T47D (cell line): ENCODE measurements around the gene BRMS1L.
A peak's percentile ranks its signal among the peaks of the same experiment; 100 is the strongest.
"Not testable (repeated sequence)": the region's sequence is repeated elsewhere in the genome, so short reads cannot be mapped to it uniquely, and the experiment has no call there.

Source experiments
- DNase-seq, 2 experiments: peaks; one replicate each; pipeline versions ENCODE4 v3.0.0 to v3.0.0-alpha.2; 2011 to 2012; ENCODE audit warnings: low read depth in 1 of 2, low spot score in 1 of 2
- JUND ChIP-seq: IDR thresholded peaks from 2 replicates; pipeline ENCODE4 v1.6.1; 2012; ENCODE audit warnings: low read depth
- in situ Hi-C: cut with HindIII; loops from 2 replicates; pipeline ENCODE4 v1.10.0; 2016; ENCODE audit warnings: low sequenced_read_pairs, low pct_unique_long_range_greater_than_20kb

Gene BRMS1L

DNA sequence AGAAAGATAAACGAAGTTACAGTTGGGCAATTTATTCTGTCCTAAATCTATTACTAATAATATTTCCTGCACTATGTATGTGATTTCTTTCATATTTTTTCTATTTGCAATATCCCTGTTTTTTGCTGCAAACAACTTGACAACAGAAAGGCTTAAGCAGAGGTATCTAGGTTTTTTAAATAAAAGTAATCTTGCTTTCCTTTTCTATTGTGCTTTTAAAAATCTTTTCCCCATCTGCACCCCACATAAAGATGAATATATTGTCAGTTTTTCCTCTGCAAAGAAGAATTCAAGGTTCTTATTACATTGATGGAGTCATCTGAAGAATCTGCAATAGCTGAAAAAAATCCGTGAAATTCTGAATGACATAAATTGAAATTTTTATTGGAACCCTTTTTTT is 16.5 kb upstream of the BRMS1L start:
- TF ChIP-seq JUND = no peak
- in situ Hi-C loops = no loop called here

DNA sequence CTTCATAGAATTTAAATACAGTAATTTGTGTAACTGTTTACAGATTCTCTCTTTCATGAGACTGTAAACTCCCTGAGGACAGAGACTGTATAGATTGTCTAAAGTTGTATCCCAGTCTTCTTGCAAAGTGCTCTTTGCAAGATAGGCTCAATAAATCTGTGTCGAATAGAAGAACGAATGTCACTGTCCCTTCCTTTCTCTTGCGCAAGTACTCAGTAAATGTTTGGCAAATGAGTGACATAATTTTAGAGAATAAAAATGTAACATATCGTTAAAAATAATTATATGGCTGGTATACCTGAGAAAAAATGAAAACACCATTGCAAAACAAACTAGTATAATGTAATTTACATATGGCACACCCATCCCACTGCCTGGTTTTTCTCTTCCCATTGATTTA is 15.2 kb upstream of the BRMS1L start:
- no peak for DNase-seq
- no peak for TF ChIP-seq JUND
- in situ Hi-C loops = no loop called here

More for the DNA sequence above, 16.5 kb upstream of the BRMS1L start:
- DNase-seq = no peak

DNA sequence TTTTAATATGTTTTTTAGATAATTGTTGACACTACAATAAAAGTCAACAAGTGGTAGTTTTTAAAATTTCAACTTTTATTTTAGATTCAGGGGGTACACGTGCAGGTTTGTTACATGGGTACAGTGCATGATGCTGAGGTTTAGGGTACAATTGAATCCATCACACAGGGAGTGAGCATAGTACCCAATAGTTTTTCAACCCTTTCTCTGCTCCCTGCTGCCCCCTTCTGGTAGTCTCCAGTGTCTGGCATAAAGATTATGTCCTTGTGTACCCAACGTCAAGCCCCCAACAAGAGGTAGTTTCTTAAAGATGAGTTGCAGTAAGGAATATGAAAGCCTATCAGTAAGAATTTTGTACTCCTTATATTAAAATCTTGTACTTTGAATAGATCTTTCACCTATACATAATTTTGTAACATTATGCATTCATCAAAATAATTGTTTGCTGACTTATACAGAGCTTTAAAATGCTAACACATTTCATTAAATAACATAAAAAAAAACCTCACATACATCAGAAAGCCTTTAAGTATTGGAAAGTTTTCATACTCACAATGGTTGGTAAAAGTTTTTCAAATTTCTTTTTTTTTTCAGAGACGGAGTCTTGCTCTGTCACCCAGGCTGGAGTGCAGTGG is 11.7 kb upstream of the BRMS1L start:
- peak in 1 of 2 experiments; percentile 81 for DNase-seq
- TF ChIP-seq JUND = no peak
- in situ Hi-C loops = no loop called here

DNA sequence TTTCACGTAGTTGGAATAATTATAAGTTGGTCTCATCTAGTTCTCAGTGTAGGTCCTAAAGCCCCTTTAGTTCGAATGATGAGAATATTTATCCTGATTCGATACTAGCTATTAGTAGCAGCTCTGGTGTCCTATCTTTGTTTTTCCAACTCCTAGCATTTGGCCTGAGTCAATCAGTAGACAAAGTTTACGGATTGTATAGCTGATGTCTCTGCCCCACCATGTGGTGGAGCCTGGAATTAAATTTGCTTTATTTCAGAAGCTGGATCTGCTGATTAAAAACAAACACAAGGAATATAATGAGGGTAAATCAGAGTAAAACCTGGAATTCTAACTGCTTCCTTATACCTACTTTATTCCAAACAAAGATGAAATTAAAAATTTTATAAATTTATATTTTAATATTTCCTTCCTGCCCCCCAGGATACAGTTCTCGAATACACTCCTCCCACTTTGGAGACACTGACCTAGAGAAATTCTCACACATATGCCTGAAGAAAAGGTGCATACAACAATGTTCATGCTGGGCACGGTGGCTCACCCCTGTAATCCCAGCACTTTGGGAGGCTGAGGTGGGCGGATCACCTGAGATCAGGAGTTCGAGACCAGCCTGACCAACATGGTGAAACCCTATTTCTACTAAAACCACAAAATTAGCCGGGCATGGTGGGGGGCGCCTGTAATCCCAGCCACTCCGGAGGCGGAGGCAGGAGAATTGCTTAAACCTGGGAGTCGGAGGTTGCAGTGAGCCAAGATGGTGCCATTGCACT is 7.6 kb upstream of the BRMS1L start:
- in situ Hi-C loops = no loop called here
- TF ChIP-seq JUND = no peak
- peak; percentile 72 to 73 for DNase-seq

DNA sequence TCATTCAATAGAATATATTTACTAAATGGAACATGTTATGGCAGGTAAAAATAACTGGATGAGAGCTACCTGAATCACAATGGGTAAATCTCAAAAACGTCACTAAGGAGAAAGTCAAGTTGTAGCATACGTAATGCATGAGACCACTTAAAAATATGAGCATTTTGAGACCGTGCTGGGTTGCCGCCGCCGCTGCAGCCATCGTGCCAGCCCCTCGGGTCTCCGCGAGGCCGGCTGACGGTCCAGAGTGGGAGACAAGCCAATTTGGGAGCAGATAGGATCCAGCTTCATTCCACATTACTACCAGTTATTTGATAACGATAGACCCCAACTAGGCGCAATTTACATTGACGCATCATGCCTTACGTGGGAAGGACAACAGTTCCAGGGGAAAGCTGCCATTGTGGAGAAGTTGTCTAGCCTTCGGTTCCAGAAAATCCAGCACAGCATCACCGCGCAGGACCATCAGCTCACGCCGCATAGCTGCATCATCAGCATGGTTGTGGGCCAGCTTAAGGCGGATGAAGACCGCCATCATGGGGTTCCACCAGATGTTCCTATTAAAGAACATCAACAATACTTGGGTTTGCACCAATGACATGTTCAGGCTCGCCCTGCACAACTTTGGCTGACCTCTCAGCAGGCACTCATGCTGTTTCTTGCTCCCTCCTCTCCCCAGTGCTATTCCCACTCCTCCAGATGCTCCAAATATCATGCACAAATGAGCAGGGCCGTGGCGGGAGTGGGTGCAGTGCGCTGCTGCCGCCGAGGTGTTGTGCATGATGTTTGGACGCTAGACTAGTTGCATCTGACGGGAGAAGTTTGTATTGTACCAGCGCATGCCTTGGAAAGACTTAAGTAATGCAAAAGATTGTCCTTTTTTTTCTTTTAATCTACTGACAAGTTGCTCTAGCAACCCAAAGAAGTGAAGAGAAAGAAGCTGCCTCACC is 6.3 kb upstream of the BRMS1L start:
- no peak for DNase-seq
- in situ Hi-C loops = no loop called here
- no peak for TF ChIP-seq JUND

DNA sequence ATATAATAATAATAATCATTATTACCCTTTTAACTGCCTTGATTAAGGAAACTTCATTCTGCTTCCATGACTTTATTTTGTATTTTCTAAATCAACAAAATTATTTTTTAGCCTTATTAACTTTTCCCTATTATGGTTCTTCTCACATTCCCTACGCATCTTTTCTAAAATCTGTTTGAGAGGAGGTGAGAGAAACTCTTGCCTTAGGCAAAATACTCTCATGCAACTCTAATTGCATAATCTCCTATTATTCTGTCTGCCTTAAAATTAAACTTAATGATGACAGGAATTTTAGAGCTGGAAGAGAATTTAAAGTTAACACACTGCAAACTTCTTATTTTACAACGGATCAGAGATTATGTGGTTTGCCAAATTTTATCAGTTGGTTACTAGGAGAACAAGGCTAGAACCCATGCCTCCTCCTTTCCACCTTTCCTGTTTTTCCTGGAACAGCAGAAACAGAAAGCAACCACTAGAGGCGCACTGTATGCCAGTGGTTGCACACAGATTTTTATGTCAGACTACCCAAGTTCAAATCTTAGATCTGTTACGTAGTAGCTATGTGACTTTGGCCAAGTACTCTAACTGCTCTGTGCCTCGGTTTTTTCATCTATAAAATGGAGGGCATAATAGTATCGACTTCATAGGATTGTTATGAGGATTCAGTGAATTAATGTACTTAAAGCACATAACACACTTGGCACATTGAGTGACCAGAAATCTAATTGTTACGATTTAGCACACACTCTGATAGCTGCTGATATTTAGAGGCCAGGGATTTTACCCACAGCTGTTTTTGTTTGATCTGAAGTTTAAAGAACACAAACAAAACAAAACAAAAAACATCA is 4.3 kb upstream of the BRMS1L start:
- peak; percentile 42 to 72 for DNase-seq
- no peak for TF ChIP-seq JUND
- in situ Hi-C loops = no loop called here

DNA sequence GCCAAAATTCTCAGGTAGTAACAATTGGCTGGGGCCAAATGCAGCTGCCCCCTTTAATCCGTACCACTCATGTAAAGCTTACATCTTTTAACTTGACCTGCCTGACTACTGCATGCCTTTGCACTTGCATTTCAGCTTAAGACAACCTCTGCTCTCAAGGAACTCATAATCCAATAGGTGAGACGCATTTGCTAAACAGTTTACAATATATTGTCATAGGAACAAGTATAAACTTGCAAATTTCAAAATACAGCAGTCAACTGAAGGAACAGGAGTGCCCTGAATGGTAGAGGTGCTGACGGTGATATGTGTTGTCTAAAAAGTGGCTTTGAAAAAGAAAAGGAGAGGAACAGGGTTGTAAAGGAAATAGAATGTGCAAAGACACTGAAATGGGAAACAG is 3.6 kb upstream of the BRMS1L start:
- no peak for TF ChIP-seq JUND
- no peak for DNase-seq
- in situ Hi-C loops = no loop called here

DNA sequence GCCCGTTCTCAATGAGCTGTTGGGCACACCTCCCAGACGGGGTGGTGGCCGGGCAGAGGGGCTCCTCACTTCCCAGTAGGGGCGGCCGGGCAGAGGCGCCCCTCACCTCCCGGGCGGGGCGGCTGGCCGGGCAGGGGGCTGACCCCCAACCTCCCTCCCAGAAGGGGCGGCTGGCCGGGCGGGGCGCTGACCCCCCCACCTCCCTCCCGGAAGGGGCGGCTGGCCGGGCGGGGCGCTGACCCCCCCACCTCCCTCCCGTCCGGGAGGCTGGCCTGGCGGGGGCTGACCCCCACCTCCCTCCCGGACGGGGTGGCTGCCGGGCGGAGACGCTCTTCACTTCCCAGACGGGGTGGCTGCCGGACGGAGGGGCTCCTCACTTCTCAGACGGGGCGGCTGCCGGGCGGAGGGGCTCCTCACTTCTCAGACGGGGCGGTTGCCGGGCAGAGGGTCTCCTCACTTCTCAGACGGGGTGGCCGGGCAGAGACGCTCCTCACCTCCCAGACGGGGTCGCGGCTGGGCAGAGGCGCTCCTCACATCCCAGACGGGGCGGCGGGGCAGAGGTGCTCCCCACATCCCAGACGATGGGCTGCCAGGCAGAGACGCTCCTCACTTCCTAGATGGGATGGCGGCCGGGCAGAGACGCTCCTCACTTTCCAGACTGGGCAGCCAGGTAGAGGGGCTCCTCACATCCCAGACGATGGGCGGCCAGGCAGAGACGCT is 1.5 kb upstream of the BRMS1L start:
- DNase-seq, in situ Hi-C loops: not testable (repeated sequence)

DNA sequence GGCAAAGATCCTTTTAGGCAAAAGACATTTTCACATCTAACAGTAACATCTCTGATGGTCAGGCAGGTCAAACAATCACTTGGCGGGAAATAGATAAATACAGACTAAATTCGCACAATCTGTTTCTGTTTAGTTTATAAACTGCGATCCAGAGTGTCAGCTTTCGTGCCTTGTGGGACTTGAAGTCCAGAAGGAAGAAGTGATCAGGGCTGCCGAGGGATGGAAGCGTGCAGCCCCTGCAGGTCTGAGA is 245 bp upstream of the BRMS1L start:
- no peak for DNase-seq
- TF ChIP-seq JUND = no peak
- in situ Hi-C loops = no loop called here

DNA sequence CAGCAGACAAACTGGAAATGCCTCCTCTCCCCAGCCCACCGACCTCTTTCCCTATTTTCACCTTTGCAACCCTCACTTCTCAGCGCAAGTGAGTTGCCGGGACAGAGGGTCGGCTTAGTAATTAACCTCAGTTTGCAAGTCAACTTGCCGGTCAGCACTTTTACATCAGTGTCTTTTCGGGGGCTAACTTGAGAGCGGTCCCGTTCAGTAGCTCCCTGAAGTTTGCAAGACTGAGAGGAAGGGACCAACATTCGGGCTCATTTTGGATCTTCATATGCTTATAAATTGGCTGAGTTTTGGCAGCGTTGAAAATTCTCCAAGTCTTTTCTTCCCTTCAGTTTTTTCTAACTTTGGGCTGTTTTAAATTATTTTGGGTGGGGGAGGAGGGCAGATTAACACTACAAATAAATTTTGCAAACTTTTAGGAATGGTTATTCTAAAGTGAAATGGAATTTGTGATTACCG is 846 bp downstream of the BRMS1L start:
- DNase-seq = no peak
- in situ Hi-C loops = no loop called here
- TF ChIP-seq JUND = no peak

DNA sequence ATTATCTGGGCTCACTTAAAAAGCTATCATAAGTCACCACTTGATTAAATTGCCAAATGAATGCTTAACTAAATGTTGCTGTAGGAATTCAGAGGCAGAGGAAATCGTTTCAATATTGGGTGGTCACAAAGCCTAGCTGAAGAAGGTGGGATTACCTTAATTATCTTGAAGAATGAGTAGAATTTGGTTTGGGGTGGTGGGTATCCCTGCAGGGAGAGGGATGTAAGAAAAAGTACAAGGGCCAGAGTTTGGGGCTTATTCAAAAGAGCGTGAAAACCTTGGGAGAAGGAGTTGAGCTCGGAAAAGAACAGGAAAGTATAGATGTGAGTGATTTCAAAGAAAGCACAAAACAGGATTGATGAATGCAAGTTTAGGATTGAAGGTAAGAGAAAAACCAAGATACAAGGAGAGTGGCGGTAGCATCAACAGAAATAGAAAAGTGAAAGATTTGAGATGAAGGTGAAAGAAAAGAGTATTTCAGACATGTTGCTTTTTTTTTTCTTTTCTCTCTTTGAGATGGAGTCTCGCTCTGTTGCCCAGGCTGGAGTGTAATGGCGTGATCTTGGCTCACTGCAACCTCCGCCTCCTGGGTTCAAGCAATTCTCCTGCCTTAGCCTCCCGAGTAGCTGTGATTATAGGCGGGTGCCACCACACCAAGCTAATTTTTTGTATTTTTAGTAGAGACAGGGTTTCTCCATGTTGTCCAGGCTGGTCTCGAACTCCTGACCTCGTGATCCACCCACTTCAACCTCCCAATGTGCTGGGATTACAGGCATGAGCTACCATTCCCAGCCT is 1.7 kb downstream of the BRMS1L start:
- DNase-seq = no peak
- in situ Hi-C loops = no loop called here
- no peak for TF ChIP-seq JUND
